H1 (cell line): Measurements from ENCODE around the gene CDC42SE1. TPM values are rescaled to one million over a fixed set of nuclear protein-coding genes. Genes with fewer than 3 reads are reported as not detected.

Experiments used
- CTCF ChIA-PET: fragments of 300-600 bp; sonication (Branson Sonifier 250); formaldehyde crosslinking; loops from one replicate; lab custom pipeline; 2021; ENCODE audit not compliant: partially characterized antibody; lab: Charles Lee
- POLR2A ChIA-PET: fragments of 300-600 bp; sonication (Branson Sonifier 250); formaldehyde crosslinking; loops from one replicate; lab custom pipeline; 2021; ENCODE audit warnings: inconsistent platforms; ENCODE audit not compliant: partially characterized antibody; lab: Charles Lee
- DNase-seq, 2 experiments: peaks; one replicate each; pipeline versions ENCODE4 v3.0.0 to v3.0.0-alpha.2; 2010 to 2022; ENCODE audit warnings: low spot score in 2 of 2, low read depth in 1 of 2, mixed read lengths in 1 of 2
- FAIRE-seq: peaks from 2 replicates; lab custom pipeline; 2011; peaks lifted over from hg19 to GRCh38; lab: Jason Lieb, UNC
- H2AFZ ChIP-seq: 2 replicates; pipeline ENCODE4 v1.8.1; 2012; ENCODE audit warnings: low read length, inconsistent platforms
- H2AK5ac ChIP-seq: 2 replicates; pipeline ENCODE4 v1.6.1; 2013; ENCODE audit warnings: low read depth, low read length
- H2BK120ac ChIP-seq: replicated peaks from 2 replicates; pipeline ENCODE3; 2013; ENCODE audit warnings: low read depth, low read length, inconsistent platforms
- H2BK12ac ChIP-seq: 2 replicates; pipeline ENCODE4 v1.6.1; 2013; ENCODE audit warnings: low read depth, low read length
- H2BK15ac ChIP-seq: 2 replicates; pipeline ENCODE4 v1.6.1; 2013; ENCODE audit warnings: low read length
- H2BK20ac ChIP-seq: 2 replicates; pipeline ENCODE4 v1.6.1; 2013; ENCODE audit warnings: low read length
- H2BK5ac ChIP-seq: 2 replicates; pipeline ENCODE4 v1.6.1; 2013; ENCODE audit warnings: low read depth, low read length
- H3K14ac ChIP-seq: 2 replicates; pipeline ENCODE4 v1.6.1; 2013; ENCODE audit warnings: inconsistent platforms; ENCODE audit not compliant: insufficient read length
- H3K18ac ChIP-seq: 2 replicates; pipeline ENCODE4 v1.6.1; 2013; ENCODE audit warnings: low read length; ENCODE audit errors: extremely low read depth
- H3K23ac ChIP-seq: 2 replicates; pipeline ENCODE4 v1.6.1; 2013; ENCODE audit warnings: inconsistent platforms; ENCODE audit not compliant: insufficient read length
- H3K23me2 ChIP-seq: 2 replicates; pipeline ENCODE4 v1.6.1; 2013; ENCODE audit warnings: low read depth, low read length
- H3K27ac ChIP-seq: 2 replicates; pipeline ENCODE4 v1.6.1; 2011; ENCODE audit warnings: low read depth, low read length, inconsistent platforms
- H3K27me3 ChIP-seq, 4 experiments: replicated peaks in 1 of 4; 1 replicate in 1 of 4; 2 replicates in 3 of 4; pipeline versions ENCODE4 v1.6.1 to v1.8.1; 2011 to 2013; ENCODE audit warnings: low read length in 3 of 4, mild to moderate bottlenecking in 3 of 4, inconsistent platforms in 2 of 4, mixed read lengths in 2 of 4, moderate library complexity in 1 of 4; ENCODE audit not compliant: control insufficient read depth in 3 of 4, insufficient read depth in 3 of 4; ENCODE audit errors: extremely low read depth in 1 of 4
- H3K36me3 ChIP-seq, 4 experiments: 2 replicates each; pipeline versions ENCODE4 v1.6.1 to v1.8.1; 2011 to 2013; ENCODE audit warnings: mild to moderate bottlenecking in 4 of 4, low read length in 3 of 4, moderate library complexity in 2 of 4, control low read depth in 1 of 4, inconsistent platforms in 1 of 4; ENCODE audit not compliant: insufficient read depth in 4 of 4, control insufficient read depth in 2 of 4
- H3K4ac ChIP-seq: replicated peaks from 2 replicates; pipeline ENCODE3; 2013; ENCODE audit warnings: low read length, low read depth, mixed read lengths, inconsistent platforms; ENCODE audit not compliant: insufficient read length
- H3K4me1 ChIP-seq, 4 experiments: replicated peaks in 1 of 4; 1 replicate in 1 of 4; 2 replicates in 3 of 4; pipeline versions ENCODE4 v1.6.1 to v1.8.1; 2011 to 2013; ENCODE audit warnings: low read length in 3 of 4, inconsistent platforms in 2 of 4, mixed read lengths in 1 of 4; ENCODE audit not compliant: insufficient read depth in 4 of 4, control insufficient read depth in 3 of 4
- H3K4me2 ChIP-seq, 2 experiments: 2 replicates each; pipeline versions ENCODE4 v1.6.1 to v1.8.1; 2011 to 2013; ENCODE audit warnings: low read depth in 2 of 2, low read length in 2 of 2, control low read depth in 1 of 2, inconsistent platforms in 1 of 2, mild to moderate bottlenecking in 1 of 2; ENCODE audit not compliant: insufficient read depth in 1 of 2
- H3K4me3 ChIP-seq, 4 experiments: fragments of 200-600, 300-600 bp in 1 of 4; sonication (generic), shearing (Covaris generic), sonication (Bioruptor Twin) in 1 of 4; 2 replicates each; pipeline versions ENCODE4 v1.5.1 to v1.8.1; 2011 to 2016; ENCODE audit warnings: low read length in 4 of 4, low read depth in 3 of 4, control low read depth in 2 of 4, inconsistent platforms in 2 of 4, mild to moderate bottlenecking in 2 of 4, mixed read lengths in 1 of 4, moderate library complexity in 1 of 4; ENCODE audit not compliant: insufficient read depth in 2 of 4; ENCODE audit errors: extremely low read depth in 1 of 4
- H3K56ac ChIP-seq: replicated peaks from 2 replicates; pipeline ENCODE3; 2013; ENCODE audit warnings: low read depth, mild to moderate bottlenecking, mixed read lengths, low read length, inconsistent platforms; ENCODE audit not compliant: insufficient read length
- H3K79me1 ChIP-seq: 2 replicates; pipeline ENCODE4 v1.6.1; 2013; ENCODE audit warnings: low read depth, low read length, control low read depth
- H3K79me2 ChIP-seq, 2 experiments: 2 replicates each; pipeline versions ENCODE4 v1.6.1 to v1.8.1; 2012 to 2013; ENCODE audit warnings: low read length in 2 of 2, mild to moderate bottlenecking in 2 of 2, inconsistent platforms in 1 of 2; ENCODE audit not compliant: insufficient read depth in 2 of 2, control insufficient read depth in 1 of 2
- H3K9ac ChIP-seq, 4 experiments: replicated peaks in 1 of 4; 1 replicate in 1 of 4; 2 replicates in 3 of 4; pipeline versions ENCODE4 v1.6.1 to v1.8.1; 2011 to 2013; ENCODE audit warnings: low read depth in 3 of 4, low read length in 3 of 4, control low read depth in 2 of 4, mild to moderate bottlenecking in 2 of 4, moderate library complexity in 2 of 4, inconsistent platforms in 1 of 4; ENCODE audit errors: extremely low read depth in 1 of 4
- H3K9me3 ChIP-seq, 2 experiments: 2 replicates each; pipeline versions ENCODE4 v1.6.1 to v1.8.1; 2012 to 2013; ENCODE audit warnings: mild to moderate bottlenecking in 2 of 2, moderate library complexity in 2 of 2, control low read depth in 1 of 2, inconsistent platforms in 1 of 2, low read depth in 1 of 2, low read length in 1 of 2, mixed read lengths in 1 of 2; ENCODE audit not compliant: insufficient read depth in 2 of 2
- H4K20me1 ChIP-seq, 2 experiments: replicated peaks in 1 of 2; 2 replicates each; pipeline versions ENCODE3 to v1.8.1; 2011 to 2013; ENCODE audit warnings: inconsistent platforms in 2 of 2, low read length in 2 of 2, mild to moderate bottlenecking in 1 of 2; ENCODE audit not compliant: insufficient read depth in 2 of 2, control insufficient read depth in 1 of 2
- H4K5ac ChIP-seq: 2 replicates; pipeline ENCODE4 v1.6.1; 2013; ENCODE audit warnings: low read length, low read depth, mixed read lengths, inconsistent platforms; ENCODE audit not compliant: insufficient read length
- H4K8ac ChIP-seq: 2 replicates; pipeline ENCODE4 v1.8.0; 2013; ENCODE audit warnings: mild to moderate bottlenecking, moderate library complexity, low read length, inconsistent platforms; ENCODE audit not compliant: insufficient read depth; ENCODE audit errors: extremely low read depth
- H4K91ac ChIP-seq: replicated peaks from 2 replicates; pipeline ENCODE3; 2013; ENCODE audit warnings: low read length, mixed read lengths, inconsistent platforms; ENCODE audit not compliant: insufficient read length
- ATF2 ChIP-seq: IDR thresholded peaks from 2 replicates; pipeline ENCODE4 v1.6.1; 2012; ENCODE audit warnings: low read length, inconsistent platforms
- ATF3 ChIP-seq: IDR thresholded peaks from 2 replicates; pipeline ENCODE4 v1.6.1; 2011; ENCODE audit warnings: low read depth, mild to moderate bottlenecking, low read length; ENCODE audit not compliant: insufficient read depth
- CBX8 ChIP-seq: fragments of 300-800, 300-1000 bp; sonication (generic); IDR thresholded peaks from 2 replicates; pipeline ENCODE4 v1.7.1; 2016; ENCODE audit warnings: low read depth, low read length, borderline replicate concordance
- CHD1 ChIP-seq: IDR thresholded peaks from 2 replicates; pipeline ENCODE4 v1.6.1; 2012; ENCODE audit warnings: low read depth, low read length, improper control_type of control experiment
- EGR1 ChIP-seq: IDR thresholded peaks from 2 replicates; pipeline ENCODE4 v1.6.1; 2011; ENCODE audit warnings: low read depth, low read length, borderline replicate concordance
- FOSL1 ChIP-seq: IDR thresholded peaks from 2 replicates; pipeline ENCODE4 v1.6.1; 2011; ENCODE audit warnings: mild to moderate bottlenecking, low read depth, low read length, moderate library complexity; ENCODE audit not compliant: insufficient read depth
- MAX ChIP-seq: IDR thresholded peaks from 2 replicates; pipeline ENCODE4 v1.6.1; 2012; ENCODE audit warnings: inconsistent platforms
- NRF1 ChIP-seq: IDR thresholded peaks from 2 replicates; pipeline ENCODE4 v1.6.1; 2011; ENCODE audit warnings: mild to moderate bottlenecking, low read depth, low read length, improper control_type of control experiment
- ZNF274 ChIP-seq: IDR thresholded peaks from 2 replicates; pipeline ENCODE4 v1.7.0; 2012; ENCODE audit warnings: low read length, borderline replicate concordance; ENCODE audit errors: extremely low read depth
- WGBS, 2 experiments: shearing (Covaris generic) in 1 of 2; methylation state at CpG; one replicate each; pipeline versions ENCODE4 v1.1.6 to v1.1.7; 2013 to 2015; ENCODE audit warnings: low lambda C conversion rate in 2 of 2, mixed read lengths in 2 of 2, inconsistent platforms in 1 of 2, low coverage in 1 of 2, missing lambda C conversion rate in 1 of 2; ENCODE audit not compliant: insufficient replicate concordance in 2 of 2, insufficient coverage in 1 of 2, insufficient read length in 1 of 2; ENCODE audit errors: extremely low coverage in 1 of 2, missing lambda C conversion rate in 1 of 2; 5-methylcytosine and 5-hydroxymethylcytosine counted together
- polyA plus RNA-seq, 7 experiments: library from polyadenylated mRNA; depleted of rRNA in 3 of 7; stranded (reverse) in 5 of 7; unstranded in 2 of 7; fragments of >200 nt in 5 of 7; fragments of 200-250 nt in 2 of 7; gene quantifications; 1 replicate in 5 of 7; 2 replicates in 1 of 7; 4 replicates in 1 of 7; pipeline versions ENCODE4 v1.2.1 to v1.2.3, GENCODE V29; 2011 to 2013; ENCODE audit warnings: missing spikeins in 2 of 7, mixed read lengths in 2 of 7
- total RNA-seq: library from RNA; stranded (reverse); fragmentation: NEBNext Ultra II Directional; extraction: Animal tissue kit (Norgen Biotek cat#: 25700); gene quantifications from 2 replicates; pipeline ENCODE4 v1.2.1, GENCODE V29; 2021

The CDC42SE1 gene
- total and polyA plus RNA-seq, 2 of the 8 experiments (the other 6 are each of a cell fraction or from before 2014, with no cell fraction given), result 30.5 to 74.1 TPM

GRCh38 chr1:151010346-151010726, 49.1 kb downstream of the CDC42SE1 start:
- Histone ChIP-seq H4K20me1 (no peaks in the 10 kb centered on the region), H3K9ac (no peak overlapping the region), H3K4ac (no peak overlapping the region), H4K8ac (no peak overlapping the region), H2AFZ (no peak overlapping the region), H3K36me3 (no peaks in the 10 kb centered on the region), H4K5ac (no peak overlapping the region), H3K4me2 (no peak overlapping the region), H3K79me2 (peaks cover 0 to 5% of the 10 kb centered on the region in 2 experiments; a peak in 2 of 4 replicates), H3K14ac (no peak overlapping the region), H2AK5ac (no peak overlapping the region), H3K27me3 (no peaks in the 10 kb centered on the region), H2BK20ac (no peak overlapping the region), H3K4me3 (no peak overlapping the region), H2BK12ac (no peak overlapping the region), H3K23ac (no peak overlapping the region), H4K91ac (no peak overlapping the region), H2BK15ac (no peak overlapping the region), H3K4me1 (peaks cover 9 to 12% (median 9%) of the 10 kb centered on the region in 4 experiments; a peak in 6 of 7 replicates), H3K27ac (no peak overlapping the region), H3K23me2 (peaks cover 5% of the 10 kb centered on the region), H3K56ac (no peak overlapping the region), H3K9me3 (no peaks in the 10 kb centered on the region), H2BK5ac (no peak overlapping the region), H3K18ac (no peak overlapping the region), H3K79me1 (no peaks in the 10 kb centered on the region), H2BK120ac (no peak overlapping the region)
- 91% methylated on average over 3 of the region's 3 CpGs; no CpG with 5 or more reads in 1 of the 2 experiments for WGBS, 2 experiments
- ChIA-PET POLR2A (interaction anchor here (1.1 kb wide), 1 partner anchor 29 kb away, joined by 3 read pairs; no protein-coding TSS in a partner anchor), CTCF (interaction anchor here (1.0 kb wide), 1 partner anchor 36 kb away, joined by 3 read pairs; no protein-coding TSS in a partner anchor)
- no peak for FAIRE-seq
- no peak for DNase-seq
- TF ChIP-seq ATF2, result no peak
- no peak for TF ChIP-seq EGR1
- no peak for TF ChIP-seq FOSL1
- no peak for TF ChIP-seq MAX
- TF ChIP-seq NRF1, result no peak
- TF ChIP-seq ZNF274, result no peak
- no peak for TF ChIP-seq ATF3
- no peak for TF ChIP-seq CBX8
- no peak for TF ChIP-seq CHD1
